Activated CD4-positive, alpha-beta T cell treated with anti-CD3 and anti-CD28 coated beads for 1 hour (primary cell): ENCODE results near the gene TOMM6.
"Not testable (repeated sequence)": the region's sequence is repeated elsewhere in the genome, so short reads cannot be mapped to it uniquely, and the experiment has no call there.

Source experiments
- DNase-seq: peaks from one replicate; pipeline ENCODE4 v3.0.0-alpha.2; 2020

The TOMM6 gene

DNA sequence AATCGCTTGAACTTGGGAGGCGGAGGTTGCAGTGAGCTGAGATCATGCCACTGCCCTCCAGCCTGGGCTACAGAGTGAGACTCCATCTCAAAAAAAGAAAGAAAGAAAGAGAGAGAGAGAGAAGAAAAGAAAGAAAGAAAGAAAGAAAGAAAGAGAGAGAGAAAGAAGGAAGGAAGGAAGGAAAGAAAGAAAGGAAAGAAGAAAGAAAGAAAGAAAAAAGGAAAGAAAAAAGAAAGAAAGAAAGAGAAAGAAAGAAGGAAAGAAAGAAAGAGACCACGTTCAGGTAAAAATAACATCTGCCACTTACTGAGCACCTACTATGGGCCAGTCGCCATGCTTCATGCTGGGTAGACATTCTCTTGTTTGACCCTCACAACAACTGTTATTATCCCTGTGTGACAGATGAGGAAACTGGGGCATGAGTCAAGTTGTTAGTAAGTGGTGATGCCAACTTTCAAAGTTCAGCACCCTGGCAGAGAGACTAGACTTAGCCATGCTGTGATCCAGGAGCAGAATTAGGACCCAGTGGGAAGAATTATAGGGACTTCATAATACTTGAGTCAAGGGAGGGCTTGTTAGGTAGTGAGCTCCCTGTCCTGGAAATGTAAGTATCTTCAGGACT is 21.3 kb upstream of the TOMM6 start:
- not testable (repeated sequence) for DNase-seq

DNA sequence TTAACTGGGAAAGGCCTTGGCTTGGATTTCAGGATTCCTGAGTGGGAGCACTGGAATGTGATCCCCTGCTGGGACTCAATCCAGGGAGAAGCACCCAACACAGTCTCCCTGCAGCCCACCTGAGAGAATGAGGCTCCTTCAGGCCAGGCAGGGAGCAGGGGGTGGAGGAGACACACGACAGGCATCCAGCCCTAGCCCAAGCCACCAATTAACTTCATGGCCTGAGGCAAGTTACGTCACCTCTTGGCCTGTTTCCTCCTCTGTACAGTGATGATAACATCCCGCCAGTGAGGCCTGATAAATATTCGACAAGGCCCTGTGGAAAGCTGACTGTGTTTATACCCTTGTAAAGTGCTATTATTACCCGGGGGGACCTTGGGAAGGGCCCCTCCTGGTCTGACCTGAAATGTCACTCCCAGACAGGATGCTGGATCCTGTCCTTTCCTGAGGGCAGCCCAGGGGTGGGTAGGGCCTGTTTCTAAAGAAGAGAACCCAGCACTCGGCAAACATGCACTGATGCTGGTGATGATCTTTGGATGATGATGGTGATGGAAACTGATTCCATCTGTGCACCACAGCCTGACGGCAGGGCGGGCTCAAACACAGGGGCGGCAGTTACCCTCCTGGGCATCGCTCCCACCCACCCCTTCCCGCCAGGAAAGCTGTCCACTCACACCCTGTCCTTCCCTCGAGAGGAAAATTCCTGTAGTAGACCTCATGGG is 20.2 kb upstream of the TOMM6 start:
- no peak for DNase-seq

DNA sequence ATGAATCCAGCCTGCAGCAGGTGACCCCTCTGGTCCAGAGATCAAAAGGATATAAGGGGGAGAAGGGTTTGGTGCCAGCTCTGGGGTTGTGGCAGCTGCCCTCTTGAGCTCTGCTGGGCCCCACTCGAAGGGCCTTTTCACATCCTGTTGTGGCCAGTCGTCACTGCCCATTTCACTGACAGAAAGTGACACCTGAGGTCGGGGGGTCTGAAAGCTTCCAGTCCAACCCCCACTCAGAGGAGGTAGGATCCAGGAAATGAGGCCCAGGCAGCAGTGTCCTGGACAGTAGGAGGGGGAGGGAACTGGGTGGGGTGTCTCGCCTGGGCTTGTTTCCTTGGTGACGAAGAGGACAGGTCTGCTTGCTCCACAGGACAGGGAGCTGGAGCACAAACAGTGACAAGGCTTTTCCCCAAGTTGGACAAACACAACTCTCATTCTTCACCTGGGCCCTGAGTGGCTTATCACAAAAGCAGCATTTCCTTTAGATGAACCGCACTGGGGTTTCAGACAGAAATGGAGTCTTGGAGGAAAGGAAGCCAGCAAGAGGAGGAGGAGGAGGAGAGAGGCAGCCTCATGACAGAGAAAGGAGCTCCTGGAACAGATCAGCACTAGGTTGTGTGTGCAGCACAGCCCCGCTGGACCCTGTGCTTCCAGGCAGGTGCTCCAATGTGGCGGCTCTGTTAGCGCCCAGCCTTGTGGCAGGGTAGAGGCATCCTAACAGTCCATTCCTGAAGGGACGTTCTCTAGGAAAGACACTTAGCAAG is 18.8 kb upstream of the TOMM6 start:
- no peak for DNase-seq

DNA sequence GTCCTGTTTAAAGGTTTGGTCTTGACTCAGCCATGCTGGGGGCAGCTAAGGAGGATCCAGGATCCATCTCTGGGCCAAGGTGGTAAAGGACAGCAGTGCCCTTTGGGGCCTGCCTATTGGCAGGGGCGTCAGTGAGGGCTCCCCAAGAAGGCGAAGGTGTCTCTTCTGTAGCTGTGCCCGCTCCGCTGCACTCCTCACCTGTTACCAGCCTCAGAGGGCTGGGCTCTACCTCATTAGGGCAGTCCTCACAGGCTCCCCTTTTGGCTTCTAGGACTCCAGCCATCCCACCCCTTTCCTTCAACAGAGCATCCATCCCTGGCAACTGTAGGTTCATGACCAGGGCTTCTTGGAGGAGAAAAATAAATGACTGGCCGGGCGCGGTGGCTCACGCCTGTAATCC is 18.1 kb upstream of the TOMM6 start:
- no peak for DNase-seq

DNA sequence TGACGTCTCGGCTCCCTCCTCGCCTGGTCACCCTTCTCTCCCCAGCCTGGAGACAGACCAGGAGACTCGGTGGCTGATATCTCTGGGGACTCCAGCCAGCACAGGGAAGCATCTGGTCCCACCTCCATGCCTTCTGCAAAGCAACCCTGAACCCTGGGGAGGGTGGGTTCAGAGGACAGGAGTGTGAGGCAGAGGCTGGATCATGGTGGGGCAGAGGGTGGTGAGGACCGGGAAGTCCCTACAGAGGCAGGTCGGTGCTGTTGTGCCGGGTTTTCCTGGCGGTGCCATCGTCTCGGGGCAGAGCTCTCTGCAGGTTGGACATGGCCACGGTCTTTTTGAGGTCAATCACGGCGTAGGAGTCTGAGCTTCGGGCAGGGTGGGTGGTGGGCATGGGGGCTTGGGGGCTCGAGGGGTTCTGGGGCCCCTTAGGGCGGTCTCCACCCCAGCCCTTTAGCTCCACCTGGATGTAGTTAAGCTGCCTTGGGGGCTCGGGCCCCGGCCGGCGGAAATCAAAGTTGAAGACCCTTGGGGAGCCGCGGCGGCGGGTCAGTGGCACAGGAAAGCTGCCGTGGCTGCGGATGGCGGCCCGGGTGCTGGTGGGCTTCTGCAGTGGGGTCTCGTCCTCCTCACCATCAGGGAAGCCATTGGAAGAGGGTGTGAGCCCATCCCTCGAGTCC is 17.0 kb upstream of the TOMM6 start:
- no peak for DNase-seq

DNA sequence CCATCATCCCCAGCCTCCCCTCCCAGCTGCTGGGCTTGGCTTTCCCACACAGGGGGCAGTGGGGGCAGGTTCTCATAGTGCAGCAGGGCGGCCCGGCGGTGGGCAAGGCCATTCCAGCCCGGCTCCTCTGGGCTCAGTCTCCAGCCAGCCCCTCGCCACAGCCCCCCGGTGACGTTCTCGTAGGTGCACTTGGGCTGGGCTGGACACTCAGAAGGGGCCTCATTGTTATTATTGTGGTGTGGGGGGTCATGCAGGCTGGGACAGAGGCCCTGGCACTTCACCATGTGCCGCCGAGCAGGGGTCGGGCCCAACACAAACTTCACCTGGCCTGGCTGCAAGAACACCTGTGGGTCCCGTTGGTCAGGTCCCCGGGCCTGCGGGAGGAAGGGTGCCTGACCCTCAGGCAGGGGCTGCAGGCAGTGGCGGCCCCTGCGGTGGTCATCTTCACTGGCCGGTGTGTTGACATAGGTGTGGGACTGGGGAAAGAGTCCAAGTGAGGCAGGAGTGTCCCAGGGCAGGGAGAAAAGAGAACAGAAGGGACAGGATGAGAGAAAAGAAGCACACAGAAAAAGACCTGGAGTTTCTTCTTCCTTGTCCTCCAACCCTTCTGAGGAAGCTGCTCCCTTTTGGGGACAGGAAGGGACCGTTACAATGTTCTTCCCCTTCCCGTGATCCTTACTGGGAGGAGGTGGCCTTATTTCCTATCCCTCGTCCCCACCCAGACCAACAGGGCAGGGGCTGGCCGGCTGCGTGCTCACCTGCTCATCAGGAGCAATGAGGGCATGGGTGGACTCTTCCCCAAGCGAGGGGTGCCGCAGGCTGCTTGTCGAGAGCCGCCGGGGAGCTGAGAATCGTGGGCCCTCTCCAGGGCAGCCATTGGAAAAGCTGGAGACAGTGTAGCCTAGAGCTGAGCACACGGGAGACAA is 16.2 kb upstream of the TOMM6 start:
- no peak for DNase-seq

DNA sequence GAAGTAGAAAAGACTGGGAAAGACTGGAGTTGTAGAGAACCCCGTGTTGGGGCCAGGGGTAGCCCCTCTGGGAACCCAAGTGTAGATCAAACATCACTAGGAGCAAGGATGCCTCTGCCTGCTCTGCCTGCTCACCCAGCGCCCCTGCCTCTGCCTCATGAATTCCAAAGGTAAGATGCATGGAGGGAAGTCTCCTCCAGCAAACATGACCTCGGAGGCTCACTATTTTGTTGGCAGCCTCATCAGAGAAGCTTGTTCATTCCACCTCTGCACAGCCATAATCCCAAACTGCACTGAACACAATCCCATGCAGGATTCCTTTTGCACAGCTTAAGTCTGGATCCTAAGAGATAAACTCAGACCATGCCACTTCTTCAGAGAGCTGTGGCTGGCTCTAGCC is 12.7 kb upstream of the TOMM6 start:
- no peak for DNase-seq

DNA sequence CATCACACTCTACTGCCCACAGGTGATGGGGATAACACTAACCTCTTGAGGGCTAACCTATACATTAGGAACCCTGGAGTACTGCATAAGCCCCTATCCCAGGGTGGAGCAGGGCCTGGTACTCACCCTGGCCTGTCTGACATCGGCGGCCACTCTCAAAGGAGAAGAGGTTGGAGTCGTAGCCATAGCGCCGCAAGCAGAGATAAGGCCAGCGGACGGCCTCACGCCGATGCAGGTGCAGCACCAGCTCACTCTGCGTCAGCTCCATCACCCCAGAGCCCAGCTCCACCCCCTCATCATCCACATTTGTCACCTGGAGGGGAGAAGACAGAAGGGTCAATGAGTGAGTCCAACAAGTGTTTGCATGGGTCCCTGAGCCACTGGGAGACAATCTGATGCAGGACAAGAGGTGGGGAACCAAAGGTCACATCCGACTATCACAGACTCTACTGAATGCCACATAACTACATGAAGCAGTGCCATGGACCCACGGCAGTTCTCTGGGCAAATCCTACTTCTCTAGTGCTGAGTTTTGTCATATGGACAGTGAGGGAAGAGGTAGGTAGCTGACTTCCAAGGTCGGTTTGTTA is 12.1 kb upstream of the TOMM6 start:
- DNase-seq: no peak

DNA sequence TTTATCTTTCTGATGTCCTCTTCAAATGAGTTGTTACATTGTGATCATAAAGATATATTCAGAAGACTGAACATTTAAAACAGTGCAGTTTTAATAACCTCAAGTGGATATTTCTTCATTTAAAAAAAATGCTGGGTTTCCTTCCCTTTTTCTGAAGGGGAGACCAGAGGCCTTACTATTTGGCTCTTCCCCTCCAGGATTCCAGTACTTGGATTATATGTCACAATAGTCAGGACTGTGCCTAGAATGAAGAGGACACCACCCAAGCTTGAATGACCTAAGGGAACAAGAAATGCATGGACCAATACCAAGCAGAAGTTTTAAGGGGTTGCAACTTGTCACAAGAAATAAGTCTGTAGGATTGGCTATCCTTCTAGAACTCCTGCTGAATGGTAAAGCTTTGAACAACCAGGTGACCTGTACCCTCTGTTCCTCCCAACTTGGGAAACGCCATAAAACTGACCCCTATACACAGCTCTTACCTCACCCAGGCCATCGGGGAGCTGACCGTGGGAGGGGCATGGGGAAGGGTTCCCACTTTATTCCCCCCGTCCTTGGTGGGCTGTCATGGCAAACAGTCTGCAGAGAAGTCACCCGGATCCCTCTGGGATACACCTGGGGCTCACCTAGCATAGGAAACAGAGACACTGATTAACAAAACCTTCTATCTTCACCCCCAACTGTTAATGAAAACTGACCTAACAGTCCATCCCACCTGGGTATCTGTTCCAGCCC is 9.8 kb upstream of the TOMM6 start:
- no peak for DNase-seq

DNA sequence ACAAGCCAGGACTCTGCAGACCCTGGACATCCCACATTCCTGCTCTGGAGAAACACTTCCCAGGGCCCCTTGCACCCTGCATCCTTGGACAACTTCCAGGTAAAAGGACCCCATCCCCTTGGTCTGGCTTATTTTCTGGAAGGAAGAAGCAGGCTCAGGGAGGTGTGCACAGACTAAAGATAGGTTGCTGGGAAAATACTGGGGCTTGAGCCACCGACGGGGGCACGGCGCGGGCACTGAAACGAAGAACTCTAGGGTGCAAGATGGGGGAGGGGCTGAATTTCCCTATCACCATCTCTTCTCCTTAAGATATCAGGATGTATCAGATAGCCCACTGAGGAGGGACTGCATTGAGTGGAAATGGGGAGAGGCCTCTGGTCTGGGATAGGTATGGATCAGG is 8.6 kb upstream of the TOMM6 start:
- DNase-seq: no peak

DNA sequence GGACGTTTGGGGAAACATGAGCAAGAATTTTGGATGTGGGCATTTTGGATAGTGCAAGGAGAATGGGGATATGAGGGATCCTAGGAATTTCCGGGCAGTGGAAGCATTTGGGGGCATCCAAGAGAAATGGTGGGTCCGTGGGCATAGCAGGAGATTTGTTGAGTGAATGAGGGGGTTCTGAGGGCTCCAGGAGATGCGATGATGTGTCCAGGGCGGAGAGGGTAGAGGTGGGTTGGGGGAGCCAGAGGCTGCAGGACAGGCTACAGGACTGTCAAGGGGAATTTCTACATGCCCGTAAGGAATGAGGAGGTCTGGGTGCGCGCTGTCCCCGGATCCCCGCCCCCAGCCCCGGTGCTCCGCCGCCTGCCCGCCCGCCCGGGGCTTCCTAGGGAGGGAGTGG is 8.2 kb upstream of the TOMM6 start:
- no peak for DNase-seq

DNA sequence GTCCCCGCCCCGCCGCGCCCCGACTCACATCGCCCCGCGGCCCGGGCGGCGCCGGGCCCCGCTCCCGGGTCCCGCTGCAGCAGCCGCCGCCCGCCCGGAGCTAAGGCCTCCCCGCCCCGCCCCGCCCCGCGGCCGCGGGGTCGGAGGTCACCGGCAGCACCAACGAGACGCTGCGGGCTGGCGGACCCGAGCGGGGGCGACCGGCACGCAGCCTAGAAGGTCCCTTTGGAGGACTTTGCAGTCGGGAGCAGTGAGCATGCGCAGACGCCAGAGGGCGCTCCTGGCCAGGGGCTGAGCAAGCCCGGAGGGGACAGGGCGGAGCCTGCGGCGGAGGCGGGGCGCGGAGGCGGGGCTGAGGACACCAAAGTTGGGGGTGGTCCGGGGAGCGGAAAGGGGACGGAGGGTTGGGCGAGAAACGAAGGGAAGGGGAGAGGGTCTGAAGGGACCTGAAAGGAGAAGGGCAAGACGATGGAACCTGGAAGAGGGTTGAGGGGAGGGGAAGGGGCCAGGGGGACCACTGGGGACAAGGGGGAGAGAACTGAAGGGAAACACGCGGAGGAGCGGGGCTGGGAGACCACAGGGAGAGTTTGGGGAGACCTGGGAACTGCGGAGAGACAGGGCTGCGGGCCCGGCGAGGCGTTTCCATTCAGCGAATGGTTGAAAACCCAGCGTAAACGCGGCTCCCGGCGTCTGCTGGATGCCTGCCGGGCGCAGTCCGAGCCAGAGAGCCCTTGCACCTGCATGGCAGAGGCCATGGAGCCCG is 7.5 kb upstream of the TOMM6 start, which contains the start of gene FRS3:
Gene FRS3 (minus strand): TSS at position 113 of the 763 bp plus-strand sequence. CDS start 2,913 bp downstream, outside the sequence.
- peak; percentile 99 for DNase-seq

DNA sequence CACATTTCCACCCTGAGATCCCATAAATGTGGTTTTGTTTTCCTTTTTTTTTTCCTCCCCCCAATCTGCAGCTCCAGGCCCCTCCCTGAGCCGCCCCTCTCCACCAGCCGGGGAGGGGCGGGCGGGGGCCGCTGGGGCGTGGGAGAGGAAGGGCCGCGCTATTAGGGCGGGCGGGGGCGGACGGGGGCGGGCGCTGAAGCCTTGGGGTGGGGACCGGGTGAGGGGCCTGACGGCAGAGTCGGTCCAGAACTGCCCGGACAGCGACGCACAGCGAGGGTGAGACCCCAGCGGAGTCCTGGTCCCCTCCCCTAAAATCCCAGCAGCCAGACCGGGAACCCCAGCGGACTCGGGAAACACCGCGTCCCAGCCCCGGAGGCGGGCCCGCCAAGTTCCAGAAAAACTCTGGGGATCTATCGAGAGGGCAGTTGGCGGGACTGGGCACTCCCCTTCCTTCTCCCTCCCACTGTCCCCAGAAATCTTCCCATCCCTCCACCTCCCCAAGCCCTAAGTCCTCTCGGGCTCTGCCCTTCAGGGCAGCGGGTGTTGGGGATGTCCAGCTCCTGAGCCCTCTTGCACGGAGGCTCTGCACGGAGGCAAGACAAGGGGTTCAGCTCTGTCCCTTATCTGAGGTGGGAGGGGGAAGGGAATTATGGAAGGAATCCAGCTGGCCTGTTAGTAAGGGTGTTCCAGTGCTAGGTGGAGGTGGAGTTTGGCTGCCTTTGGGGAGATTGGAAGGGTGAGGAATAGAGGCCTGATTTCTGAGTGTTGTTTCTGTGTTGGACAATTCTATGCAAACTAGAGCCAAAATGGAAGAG is 6.7 kb upstream of the TOMM6 start, which contains the start of gene PRICKLE4:
Gene PRICKLE4 (plus strand): TSS at position 232 of the 815 bp plus-strand sequence. CDS start 2,692 bp downstream, outside the sequence.
- DNase-seq: no peak

DNA sequence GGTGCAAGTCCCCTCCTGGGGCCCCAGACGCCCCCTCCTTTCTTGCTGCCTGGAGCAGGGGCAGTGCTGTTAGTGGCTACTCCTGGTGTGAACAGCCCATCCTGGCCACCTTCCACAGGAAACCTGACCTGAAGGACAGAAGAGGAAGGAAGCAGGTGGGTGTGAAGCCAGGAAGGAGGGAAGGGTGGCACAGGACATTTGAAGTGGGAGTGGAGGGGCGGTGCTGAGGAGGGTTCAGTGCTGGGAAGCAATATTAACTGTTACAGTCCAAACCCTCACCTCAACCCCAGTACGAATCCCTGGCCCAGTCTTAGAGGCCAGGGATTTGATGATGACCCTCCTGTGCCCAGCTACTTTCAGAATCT is 6.1 kb upstream of the TOMM6 start:
- DNase-seq: no peak

DNA sequence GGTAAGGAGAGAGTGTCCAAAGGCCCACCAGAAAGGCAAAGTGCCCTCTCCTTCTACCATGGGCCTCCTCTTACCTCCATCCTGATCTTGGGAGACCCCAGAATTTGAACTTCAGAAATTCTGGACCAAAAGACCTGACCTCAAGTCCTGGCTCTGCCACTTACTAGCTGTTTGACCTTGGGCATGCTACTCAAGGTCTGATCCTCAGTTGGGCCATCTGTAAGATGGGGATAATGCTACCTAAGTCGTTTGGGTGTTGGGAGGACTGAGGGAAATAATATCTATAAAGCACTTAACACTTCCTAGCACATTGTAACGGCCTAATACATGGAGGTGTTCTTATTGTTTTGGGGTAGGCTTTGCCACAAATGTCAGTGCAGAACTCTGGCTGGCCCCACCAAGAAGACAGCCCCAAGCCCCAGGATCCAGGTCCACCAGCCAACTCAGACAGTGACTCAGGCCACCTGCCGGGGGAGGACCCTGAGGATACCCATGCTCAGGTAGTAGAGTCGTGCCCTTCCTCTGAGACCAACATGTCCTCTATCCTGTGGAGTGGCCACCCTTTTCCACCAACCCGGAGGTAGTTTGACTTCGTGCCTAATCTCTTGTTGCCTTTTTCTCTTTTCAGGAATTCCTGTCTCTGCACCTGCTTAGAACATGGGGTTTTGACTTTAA is 4.3 kb upstream of the TOMM6 start:
- DNase-seq: no peak

DNA sequence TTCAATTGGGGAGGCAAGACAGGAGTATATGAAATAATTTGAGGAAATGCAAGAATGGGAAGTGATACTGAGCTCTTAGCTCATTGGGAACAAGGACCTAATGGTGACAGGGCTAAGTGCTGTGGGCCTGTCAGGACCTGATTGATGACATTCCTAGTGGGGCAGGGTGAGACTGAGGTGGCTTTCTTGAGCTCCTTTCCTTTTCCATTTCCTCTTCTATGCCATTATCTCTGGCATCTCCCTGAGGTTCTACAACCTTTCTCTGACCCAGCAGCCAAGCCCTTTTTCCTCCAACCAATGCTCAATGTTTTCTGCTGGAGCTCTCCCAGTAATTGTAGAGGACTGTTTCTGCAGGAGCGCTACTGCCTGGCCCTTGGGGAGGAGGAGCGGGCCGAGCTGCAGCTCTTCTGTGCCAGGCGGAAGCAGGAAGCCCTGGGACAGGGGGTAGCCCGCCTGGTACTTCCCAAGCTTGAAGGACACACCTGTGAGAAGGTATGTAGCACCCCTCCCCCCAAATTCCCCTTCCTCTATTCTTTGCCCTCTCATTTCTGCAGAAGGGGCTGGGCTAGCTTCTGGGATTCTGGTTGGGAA is 2.8 kb upstream of the TOMM6 start:
- no peak for DNase-seq

DNA sequence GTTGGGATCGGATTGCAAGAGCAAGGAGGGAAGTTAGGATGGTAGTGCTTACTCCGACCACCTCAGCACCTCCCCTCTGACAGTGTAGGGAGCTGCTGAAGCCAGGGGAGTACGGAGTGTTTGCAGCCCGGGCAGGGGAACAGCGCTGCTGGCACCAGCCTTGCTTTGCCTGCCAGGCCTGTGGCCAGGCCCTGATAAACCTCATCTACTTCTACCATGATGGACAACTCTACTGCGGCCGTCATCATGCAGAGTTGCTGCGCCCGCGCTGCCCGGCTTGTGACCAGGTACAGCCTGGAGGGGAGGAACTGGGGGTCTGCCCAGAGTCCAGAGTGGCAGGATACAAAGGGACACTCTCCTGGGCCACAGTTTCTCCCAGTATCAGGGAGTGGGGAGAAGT is 2.2 kb upstream of the TOMM6 start:
- DNase-seq: no peak

DNA sequence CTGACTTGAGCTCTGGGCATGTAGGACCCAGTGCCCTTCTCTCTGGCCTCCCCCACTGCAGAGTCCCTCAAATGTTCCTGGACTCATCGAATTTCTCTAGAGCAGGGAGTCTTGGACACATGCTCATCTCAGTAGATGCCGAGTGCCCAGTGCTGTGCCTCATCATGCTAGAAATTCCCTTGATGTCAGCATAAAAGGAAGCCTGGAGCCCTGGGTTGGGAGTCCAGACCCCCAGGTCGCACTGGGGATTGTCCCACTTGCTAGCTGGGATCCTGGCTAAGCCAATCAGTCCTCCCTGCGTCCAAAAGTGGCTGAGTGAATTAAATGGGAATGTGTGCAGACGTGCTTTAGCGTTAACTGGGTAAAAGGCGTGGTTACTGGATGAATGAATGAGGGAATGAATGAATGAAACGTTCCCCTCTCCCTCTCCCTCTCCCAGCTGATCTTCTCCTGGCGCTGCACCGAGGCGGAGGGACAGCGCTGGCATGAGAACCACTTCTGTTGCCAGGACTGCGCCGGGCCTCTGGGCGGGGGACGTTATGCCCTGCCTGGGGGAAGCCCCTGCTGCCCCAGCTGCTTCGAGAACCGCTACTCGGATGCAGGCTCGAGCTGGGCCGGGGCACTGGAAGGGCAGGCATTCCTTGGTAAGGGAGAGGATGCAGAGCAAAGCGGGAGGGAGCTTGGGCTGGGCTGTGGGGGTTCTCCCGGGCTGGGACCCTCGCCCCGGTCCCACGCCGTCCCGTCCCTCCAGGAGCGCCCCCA is 1.6 kb upstream of the TOMM6 start:
- no peak for DNase-seq
